ENCODE measurements around the gene CFB.

The CFB gene

GRCh38 chr6:31945507-31946369 lies at the start of gene CFB:
Gene CFB, plus strand, starts transcription at chr6:31946095. Its CDS starts 127 bp downstream, at chr6:31946222.
- DNase-seq (ENCODE audit: extremely low spot score): no peak
- TF ChIP-seq SP1 (IDR thresholded peaks at IDR 0.05) (no peak), ZNF384 (IDR thresholded peaks at IDR 0.05) (no peak), LEF1 (IDR thresholded peaks at IDR 0.05; ENCODE audit: borderline replicate concordance) (no peak)
- CTCF ChIA-PET: interaction anchor here (0.6 kb wide), 1 partner anchor 23 kb away, joined by 3 read pairs; no protein-coding TSS in a partner anchor
- POLR2A ChIA-PET: no interaction called here

DNA sequence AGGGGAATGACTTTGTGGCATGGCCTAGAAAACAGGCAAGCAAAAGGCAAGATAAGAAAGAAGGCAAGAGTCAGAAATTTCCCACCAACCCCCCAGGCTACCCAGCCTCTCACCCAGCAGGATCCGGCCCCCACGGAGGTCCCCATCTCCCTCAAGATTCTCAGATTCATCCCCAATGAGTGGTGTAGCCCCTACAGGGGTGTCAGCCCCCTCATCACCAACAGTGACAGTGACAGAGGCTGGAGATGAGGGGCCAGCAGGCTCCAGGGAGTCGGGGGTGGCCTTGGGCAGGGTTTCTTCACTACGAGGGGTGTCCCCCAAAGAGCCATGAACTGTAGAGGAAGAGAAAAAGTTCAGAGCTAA lies 49.4 kb upstream of the CFB start:
- TF ChIP-seq TARDBP (IDR thresholded peaks at IDR 0.05): no peak
- TF ChIP-seq SP1 (IDR thresholded peaks at IDR 0.05): no peak
- no peak for TF ChIP-seq NFRKB (IDR thresholded peaks at IDR 0.05)
- TF ChIP-seq FOXK2 (IDR thresholded peaks at IDR 0.05): no peak
- TF ChIP-seq FOXA1 (IDR thresholded peaks at IDR 0.05): no peak
- TF ChIP-seq BHLHE40 (IDR thresholded peaks at IDR 0.05; ENCODE audit: borderline replicate concordance): no peak
- no peak for TF ChIP-seq CTBP1 (IDR thresholded peaks at IDR 0.05; ENCODE audit: borderline replicate concordance)
- no peak for TF ChIP-seq ELF4 (IDR thresholded peaks at IDR 0.05)
- DNase-seq (ENCODE audit: extremely low spot score): no peak
- ChIA-PET POLR2A (interaction anchor here (0.9 to 2.7 kb wide), 6 partner anchors 11 to 354 kb away, joined by 3 to 13 read pairs (median 6); partner anchors contain the start of genes DDX39B, HSPA1B, LSM2 and NEU1), CTCF (no interaction called here)

GRCh38 chr6:31896856-31897611 lies 48.9 kb upstream of the CFB start:
- CTCF ChIA-PET: interaction anchor here (1.5 kb wide), 1 partner anchor 90 kb away, joined by 3 read pairs; the partner anchor contains the start of gene LSM2
- POLR2A ChIA-PET: interaction anchor here (0.9 to 2.7 kb wide), 10 partner anchors 10 to 355 kb away, joined by 3 to 13 read pairs (median 6); partner anchors contain the start of genes DDX39B, DXO, HSPA1A and HSPA1L
- no peak for DNase-seq (ENCODE audit: extremely low spot score)
- TF ChIP-seq LEF1 (IDR thresholded peaks at IDR 0.05; ENCODE audit: borderline replicate concordance) (no peak), ZNF384 (IDR thresholded peaks at IDR 0.05) (no peak), ARNT (IDR thresholded peaks at IDR 0.05) (no peak)

- POLR2A ChIA-PET: interaction anchor here (0.9 to 2.7 kb wide), 16 partner anchors 10 to 356 kb away, joined by 3 to 13 read pairs (median 6); partner anchors contain the start of genes C6orf47, DDX39B, DXO and HSPA1A
- peak; percentile 87 for DNase-seq (ENCODE audit: extremely low spot score)
- CTCF ChIA-PET: interaction anchor here (0.6 to 1.5 kb wide), 5 partner anchors 9 to 91 kb away, joined by 3 to 4 read pairs (median 3); partner anchors contain the start of gene LSM2
- TF ChIP-seq L3MBTL2 (conservative IDR thresholded peaks at IDR 0.05): peak; percentile 59
- no peak for TF ChIP-seq ZNF384 (IDR thresholded peaks at IDR 0.05)
- TF ChIP-seq FOXM1 (IDR thresholded peaks at IDR 0.05; ENCODE audit: borderline replicate concordance): peak; percentile 84; the same call in 1 of the 2 replicates
- no peak for TF ChIP-seq ELF4 (IDR thresholded peaks at IDR 0.05)
Observed at GRCh38 chr6:31897612-31898382, 48.1 kb upstream of the CFB start, which contains the start of gene EHMT2. Gene EHMT2, minus strand, starts transcription at chr6:31897698. Its CDS starts 21 bp downstream, at chr6:31897677.

GRCh38 chr6:31898383-31899011 lies 47.4 kb upstream of the CFB start:
- TF ChIP-seq ZNF384 (IDR thresholded peaks at IDR 0.05) (peak; percentile 91), ELF4 (IDR thresholded peaks at IDR 0.05) (peak; percentile 40), HDGF (IDR thresholded peaks at IDR 0.05; ENCODE audit: borderline replicate concordance) (no peak)
- TF ChIP-seq, protein P1, sequence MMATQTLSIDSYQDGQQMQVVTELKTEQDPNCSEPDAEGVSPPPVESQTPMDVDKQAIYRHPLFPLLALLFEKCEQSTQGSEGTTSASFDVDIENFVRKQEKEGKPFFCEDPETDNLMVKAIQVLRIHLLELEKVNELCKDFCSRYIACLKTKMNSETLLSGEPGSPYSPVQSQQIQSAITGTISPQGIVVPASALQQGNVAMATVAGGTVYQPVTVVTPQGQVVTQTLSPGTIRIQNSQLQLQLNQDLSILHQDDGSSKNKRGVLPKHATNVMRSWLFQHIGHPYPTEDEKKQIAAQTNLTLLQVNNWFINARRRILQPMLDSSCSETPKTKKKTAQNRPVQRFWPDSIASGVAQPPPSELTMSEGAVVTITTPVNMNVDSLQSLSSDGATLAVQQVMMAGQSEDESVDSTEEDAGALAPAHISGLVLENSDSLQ (IDR thresholded peaks at IDR 0.05): peak; percentile 59
- peak; percentile 42 for DNase-seq (ENCODE audit: extremely low spot score)

GRCh38 chr6:31899215-31899614 lies 46.7 kb upstream of the CFB start:
- ChIA-PET POLR2A (interaction anchor here (0.9 to 1.3 kb wide), 3 partner anchors 58 to 72 kb away, joined by 3 to 7 read pairs (median 5); partner anchors contain the start of gene HSPA1B), CTCF (interaction anchor here (1.5 kb wide), 1 partner anchor 53 kb away, joined by 5 read pairs; no protein-coding TSS in a partner anchor)
- no peak for TF ChIP-seq FOXM1 (IDR thresholded peaks at IDR 0.05; ENCODE audit: borderline replicate concordance)
- TF ChIP-seq SUZ12 (IDR thresholded peaks at IDR 0.05): no peak
- TF ChIP-seq FOXK2 (IDR thresholded peaks at IDR 0.05): no peak
- TF ChIP-seq, protein P1 (IDR thresholded peaks at IDR 0.05): no peak
- TF ChIP-seq NFRKB (IDR thresholded peaks at IDR 0.05): no peak
- no peak for TF ChIP-seq TARDBP (IDR thresholded peaks at IDR 0.05)
- TF ChIP-seq SP1 (IDR thresholded peaks at IDR 0.05): no peak
- TF ChIP-seq ELF4 (IDR thresholded peaks at IDR 0.05): no peak
- TF ChIP-seq BHLHE40 (IDR thresholded peaks at IDR 0.05; ENCODE audit: borderline replicate concordance): no peak
- TF ChIP-seq HDGF (IDR thresholded peaks at IDR 0.05; ENCODE audit: borderline replicate concordance): no peak
- TF ChIP-seq ZNF384 (IDR thresholded peaks at IDR 0.05): no peak
- no peak for TF ChIP-seq LEF1 (IDR thresholded peaks at IDR 0.05; ENCODE audit: borderline replicate concordance)
- no peak for TF ChIP-seq FOXA1 (IDR thresholded peaks at IDR 0.05)
- no peak for TF ChIP-seq CTBP1 (IDR thresholded peaks at IDR 0.05; ENCODE audit: borderline replicate concordance)
- TF ChIP-seq ARNT (IDR thresholded peaks at IDR 0.05): no peak
- no peak for TF ChIP-seq L3MBTL2 (conservative IDR thresholded peaks at IDR 0.05)
- no peak for DNase-seq (ENCODE audit: extremely low spot score)

More at GRCh38 chr6:31898383-31899011, 47.4 kb upstream of the CFB start:
- CTCF ChIA-PET: interaction anchor here (0.6 to 1.5 kb wide), 5 partner anchors 9 to 92 kb away, joined by 3 to 4 read pairs (median 3); partner anchors contain the start of gene LSM2
- POLR2A ChIA-PET: interaction anchor here (0.7 to 2.7 kb wide), 13 partner anchors 31 to 238 kb away, joined by 3 to 13 read pairs (median 5); partner anchors contain the start of genes C6orf47, DXO, HSPA1A and HSPA1B

Data from HEK293T (cell line).